WTC11 (cell line): Measurements from ENCODE around the gene NECTIN1.

Experiments used
- EMX1 ChIP-seq: fragments of 250-450 bp; sonication (Bioruptor Pico); IDR thresholded peaks from 2 replicates; pipeline ENCODE4 v1.8.0; 2021; ENCODE audit warnings: mild to moderate bottlenecking
- NR1H2 ChIP-seq: sonication (generic); formaldehyde crosslinking; IDR thresholded peaks from 2 replicates; pipeline ENCODE4 v1.9.0; 2021; ENCODE audit warnings: mild to moderate bottlenecking, moderate library complexity, missing genetic modification reagents
- TCF7 ChIP-seq: sonication (generic); formaldehyde crosslinking; IDR thresholded peaks from 2 replicates; pipeline ENCODE4 v1.8.0; 2022; ENCODE audit warnings: mild to moderate bottlenecking, low read depth, missing genetic modification reagents, moderate library complexity

DNA sequence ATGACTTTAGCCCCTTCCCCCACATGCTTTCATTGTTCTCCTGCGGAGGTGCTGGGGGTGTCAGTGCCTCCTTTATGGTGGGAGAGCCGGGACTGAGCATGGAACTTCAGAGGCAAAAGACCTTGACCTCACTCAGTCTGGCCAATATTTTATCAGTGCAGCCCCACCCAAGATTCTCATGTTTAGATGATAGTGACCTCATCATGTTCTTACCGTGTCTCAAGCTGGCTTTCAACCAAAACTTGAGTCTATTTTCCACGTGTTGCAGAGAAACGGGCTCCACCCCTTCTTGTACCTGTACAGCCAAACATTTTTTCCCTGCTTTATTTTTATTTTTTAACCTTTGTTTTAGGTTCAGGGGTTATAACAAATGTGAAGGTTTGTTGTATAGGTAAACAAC is 47.7 kb upstream of the NECTIN1 start:
- TF ChIP-seq EMX1 (CRISPR knock-in tag) = no peak
- no peak for TF ChIP-seq TCF7 (CRISPR knock-in tag)
- TF ChIP-seq NR1H2 (CRISPR knock-in tag) = no peak
